Endothelial cell of umbilical vein (primary cell): Measurements from ENCODE around the gene NBPF26.
"Not testable (repeated sequence)": the region's sequence is repeated elsewhere in the genome, so short reads cannot be mapped to it uniquely, and the experiment has no call there.

Source experiments
- MYC ChIP-seq: IDR thresholded peaks from one replicate; pipeline ENCODE4 v1.6.1; 2011; ENCODE audit warnings: mild to moderate bottlenecking, low read depth, low read length
- TF ChIP-seq, protein P1 (sequence below), 2 donors: IDR thresholded peaks; 1 replicate in 1 of 2; 2 replicates in 1 of 2; pipeline ENCODE4 v1.5.1; 2011; ENCODE audit warnings: low read length in 2 of 2, mild to moderate bottlenecking in 2 of 2, moderate library complexity in 2 of 2, control low read depth in 1 of 2, inconsistent platforms in 1 of 2, low read depth in 1 of 2; ENCODE audit not compliant: insufficient read depth in 1 of 2; ENCODE audit errors: extremely low read depth in 1 of 2

DNA sequence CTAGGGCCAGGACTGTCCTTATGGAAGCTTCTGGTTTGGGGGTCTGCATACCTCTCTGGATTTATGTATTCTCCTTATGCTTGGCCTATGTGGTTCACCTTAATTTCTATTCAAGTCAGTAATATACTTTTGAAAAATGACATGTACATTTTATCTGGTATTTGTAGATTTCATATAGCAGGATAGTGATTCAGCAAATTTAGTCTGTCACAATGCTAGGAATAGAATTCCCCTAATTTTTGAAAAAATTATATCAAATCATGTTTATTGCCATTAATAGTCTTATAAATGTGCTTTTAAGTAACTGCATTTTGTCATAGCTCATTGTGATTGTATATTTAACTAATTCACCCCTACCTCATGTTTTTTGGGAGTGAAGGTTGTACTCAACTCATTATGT lies 158.2 kb downstream of the NBPF26 start:
- not testable (repeated sequence) for TF ChIP-seq MYC
- TF ChIP-seq, protein P1, sequence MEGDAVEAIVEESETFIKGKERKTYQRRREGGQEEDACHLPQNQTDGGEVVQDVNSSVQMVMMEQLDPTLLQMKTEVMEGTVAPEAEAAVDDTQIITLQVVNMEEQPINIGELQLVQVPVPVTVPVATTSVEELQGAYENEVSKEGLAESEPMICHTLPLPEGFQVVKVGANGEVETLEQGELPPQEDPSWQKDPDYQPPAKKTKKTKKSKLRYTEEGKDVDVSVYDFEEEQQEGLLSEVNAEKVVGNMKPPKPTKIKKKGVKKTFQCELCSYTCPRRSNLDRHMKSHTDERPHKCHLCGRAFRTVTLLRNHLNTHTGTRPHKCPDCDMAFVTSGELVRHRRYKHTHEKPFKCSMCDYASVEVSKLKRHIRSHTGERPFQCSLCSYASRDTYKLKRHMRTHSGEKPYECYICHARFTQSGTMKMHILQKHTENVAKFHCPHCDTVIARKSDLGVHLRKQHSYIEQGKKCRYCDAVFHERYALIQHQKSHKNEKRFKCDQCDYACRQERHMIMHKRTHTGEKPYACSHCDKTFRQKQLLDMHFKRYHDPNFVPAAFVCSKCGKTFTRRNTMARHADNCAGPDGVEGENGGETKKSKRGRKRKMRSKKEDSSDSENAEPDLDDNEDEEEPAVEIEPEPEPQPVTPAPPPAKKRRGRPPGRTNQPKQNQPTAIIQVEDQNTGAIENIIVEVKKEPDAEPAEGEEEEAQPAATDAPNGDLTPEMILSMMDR (IDR thresholded peaks at IDR 0.05; ENCODE audit: extremely low read depth in 1 of 2, insufficient read depth in 1 of 2, low read depth in 1 of 2, low read length in 2 of 2), result not testable (repeated sequence)
